ENCODE data around the gene TAS2R1.

TAS2R1 gene

DNA sequence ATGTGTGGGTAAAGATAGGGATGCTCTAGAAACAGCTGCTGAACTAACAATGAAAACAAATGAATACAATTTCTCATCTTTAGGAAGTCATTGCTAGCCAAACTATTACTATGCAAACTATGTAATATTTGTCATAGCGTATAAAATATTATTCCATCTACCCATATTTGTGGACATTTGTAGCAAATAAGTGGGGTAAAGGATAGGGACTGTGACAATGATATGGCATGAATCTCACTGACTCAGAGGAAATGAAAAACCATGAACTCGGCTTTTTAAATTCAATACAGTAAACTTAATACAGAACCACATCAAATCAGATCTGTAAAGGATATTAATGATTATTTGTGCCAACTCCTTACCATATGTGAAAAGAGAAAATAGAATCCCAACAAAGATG, 16.7 kb upstream of the TAS2R1 start:
- no peak overlapping the region for H3K4me3 ChIP-seq (ENCODE audit: low read depth, low read length)
- DNase-seq (ENCODE audit: low read depth, low spot score), result no peak
- TF ChIP-seq, protein P1, sequence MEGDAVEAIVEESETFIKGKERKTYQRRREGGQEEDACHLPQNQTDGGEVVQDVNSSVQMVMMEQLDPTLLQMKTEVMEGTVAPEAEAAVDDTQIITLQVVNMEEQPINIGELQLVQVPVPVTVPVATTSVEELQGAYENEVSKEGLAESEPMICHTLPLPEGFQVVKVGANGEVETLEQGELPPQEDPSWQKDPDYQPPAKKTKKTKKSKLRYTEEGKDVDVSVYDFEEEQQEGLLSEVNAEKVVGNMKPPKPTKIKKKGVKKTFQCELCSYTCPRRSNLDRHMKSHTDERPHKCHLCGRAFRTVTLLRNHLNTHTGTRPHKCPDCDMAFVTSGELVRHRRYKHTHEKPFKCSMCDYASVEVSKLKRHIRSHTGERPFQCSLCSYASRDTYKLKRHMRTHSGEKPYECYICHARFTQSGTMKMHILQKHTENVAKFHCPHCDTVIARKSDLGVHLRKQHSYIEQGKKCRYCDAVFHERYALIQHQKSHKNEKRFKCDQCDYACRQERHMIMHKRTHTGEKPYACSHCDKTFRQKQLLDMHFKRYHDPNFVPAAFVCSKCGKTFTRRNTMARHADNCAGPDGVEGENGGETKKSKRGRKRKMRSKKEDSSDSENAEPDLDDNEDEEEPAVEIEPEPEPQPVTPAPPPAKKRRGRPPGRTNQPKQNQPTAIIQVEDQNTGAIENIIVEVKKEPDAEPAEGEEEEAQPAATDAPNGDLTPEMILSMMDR (IDR thresholded peaks at IDR 0.05; ENCODE audit: insufficient read depth, low read length, missing control alignments), result no peak
- ChIA-PET POLR2A (no interaction called here), CTCF (no interaction called here)

DNA sequence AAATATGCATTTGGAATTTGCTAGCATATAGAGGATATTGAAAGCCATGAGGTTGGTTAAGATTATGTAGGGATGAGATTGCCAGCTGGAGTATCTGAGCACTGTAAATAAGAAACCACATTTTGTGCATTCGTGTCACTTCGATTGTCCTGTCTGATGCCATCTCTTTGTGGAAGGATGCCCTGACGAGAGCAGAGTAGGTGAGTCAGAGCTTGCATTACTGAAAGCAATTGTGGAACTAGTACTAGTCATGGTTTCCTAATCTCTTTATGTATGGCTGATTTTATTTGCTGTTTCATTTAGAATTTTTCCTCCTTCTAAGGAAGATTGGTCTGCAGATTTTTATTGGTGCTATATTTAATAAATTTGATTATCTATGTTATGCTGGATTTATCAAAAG, 14.5 kb upstream of the TAS2R1 start:
- ChIA-PET POLR2A (no interaction called here), CTCF (interaction anchor here (0.9 to 2.8 kb wide), 2 partner anchors 9 to 24 kb away, joined by 3 to 13 read pairs; no protein-coding TSS in a partner anchor)
- TF ChIP-seq, protein P1 (IDR thresholded peaks at IDR 0.05; ENCODE audit: insufficient read depth, low read length, missing control alignments), result no peak
- no peak overlapping the region for H3K4me3 ChIP-seq (ENCODE audit: low read depth, low read length)
- DNase-seq (ENCODE audit: low read depth, low spot score), result no peak

DNA sequence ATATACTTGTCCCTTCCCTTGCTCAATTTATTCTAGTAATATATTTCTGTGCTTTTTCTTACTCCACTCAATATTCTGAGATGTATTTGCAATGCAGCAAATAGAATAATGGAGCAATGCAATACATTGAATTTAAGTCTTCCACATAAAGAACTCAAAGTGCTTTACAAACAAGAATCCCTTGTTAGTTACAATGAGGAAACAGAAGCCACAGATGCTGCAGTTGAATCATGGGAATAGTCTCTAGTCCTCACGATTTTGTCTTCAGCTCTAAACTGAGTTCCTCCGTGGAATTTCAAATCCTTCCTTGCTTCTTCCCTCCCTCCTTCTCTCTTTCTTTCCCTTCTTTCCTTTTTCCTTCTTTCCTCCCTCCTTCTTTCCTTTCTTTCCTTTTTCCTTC, 12.5 kb upstream of the TAS2R1 start:
- ChIA-PET POLR2A (no interaction called here), CTCF (interaction anchor here (2.8 kb wide), 1 partner anchor 11 kb away, joined by 13 read pairs; no protein-coding TSS in a partner anchor)
- no peak overlapping the region for H3K4me3 ChIP-seq (ENCODE audit: low read depth, low read length)
- no peak for DNase-seq (ENCODE audit: low read depth, low spot score)
- TF ChIP-seq, protein P1 (IDR thresholded peaks at IDR 0.05; ENCODE audit: insufficient read depth, low read length, missing control alignments), result no peak

DNA sequence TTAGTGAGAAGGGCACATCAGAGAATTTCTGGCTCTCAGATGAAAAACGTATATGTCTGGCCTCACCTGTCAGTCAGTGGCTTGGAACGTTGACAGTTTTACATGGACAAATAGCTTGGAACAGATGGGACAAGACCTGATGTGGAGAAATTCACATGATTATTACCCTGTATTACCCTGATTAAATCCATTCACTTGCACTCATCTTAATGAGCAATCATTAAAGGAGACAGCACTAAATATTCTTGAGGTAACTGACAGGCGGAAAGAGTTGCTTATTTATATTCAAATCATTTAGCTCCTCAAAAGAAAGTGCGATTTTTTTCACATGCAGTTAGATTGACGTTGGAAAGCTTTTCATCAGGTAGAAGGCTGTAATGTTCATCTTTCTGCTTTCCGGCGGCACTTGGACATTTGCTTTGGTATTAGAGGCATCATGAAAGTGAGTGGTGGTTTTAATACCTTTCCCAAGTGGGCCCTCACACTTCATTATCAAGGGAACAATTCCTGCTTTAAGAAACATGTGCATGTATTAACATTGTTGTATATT, 11.7 kb upstream of the TAS2R1 start:
- CTCF ChIA-PET, result interaction anchor here (0.8 to 1.4 kb wide), 2 partner anchors 11 to 14 kb away, joined by 3 read pairs; no protein-coding TSS in a partner anchor
- no peak overlapping the region for H3K4me3 ChIP-seq (ENCODE audit: low read depth, low read length)
- TF ChIP-seq, protein P1 (IDR thresholded peaks at IDR 0.05; ENCODE audit: insufficient read depth, low read length, missing control alignments), result no peak
- POLR2A ChIA-PET, result no interaction called here
- no peak for DNase-seq (ENCODE audit: low read depth, low spot score)

DNA sequence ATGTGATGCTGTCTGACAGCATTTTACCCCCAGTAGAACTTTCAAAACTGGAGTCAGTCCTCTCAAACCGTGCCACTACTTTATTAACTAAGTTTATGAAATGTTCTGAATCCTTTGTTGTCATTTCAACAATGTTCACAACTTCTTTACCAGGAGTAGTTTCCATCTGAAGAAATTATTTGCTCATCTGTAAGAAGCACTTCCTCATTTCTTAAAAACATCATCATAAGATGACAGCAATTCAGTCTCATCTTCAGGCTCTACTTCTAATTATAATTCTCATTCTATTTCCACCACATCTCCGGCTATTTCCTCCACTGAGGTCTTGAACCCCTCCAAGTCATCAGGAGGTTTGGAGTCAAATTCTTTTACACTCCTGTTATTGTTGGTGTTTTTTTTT, 2.3 kb upstream of the TAS2R1 start:
- ChIA-PET CTCF (no interaction called here), POLR2A (no interaction called here)
- no peak for DNase-seq (ENCODE audit: low read depth, low spot score)
- no peak overlapping the region for H3K4me3 ChIP-seq (ENCODE audit: low read depth, low read length)
- TF ChIP-seq, protein P1 (IDR thresholded peaks at IDR 0.05; ENCODE audit: insufficient read depth, low read length, missing control alignments), result no peak

DNA sequence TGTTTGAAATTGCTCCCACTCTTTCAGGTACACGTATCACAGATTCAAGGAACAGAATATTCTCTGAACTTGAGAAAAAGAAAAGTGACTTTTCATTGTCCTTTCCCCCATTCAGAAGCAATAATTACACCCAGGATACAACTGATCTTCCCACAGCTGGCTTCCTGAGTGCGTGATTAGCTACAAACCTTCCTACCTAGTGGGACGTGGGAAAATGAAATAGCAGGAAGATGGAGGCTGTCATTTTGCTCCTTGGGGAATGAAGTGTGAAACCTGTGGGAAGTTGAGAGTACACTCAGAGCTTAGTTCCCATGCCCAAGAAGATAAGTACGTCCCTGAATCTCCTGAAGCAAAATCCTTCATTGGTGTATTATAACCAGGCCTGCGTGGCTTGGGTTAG, 2.6 kb downstream of the TAS2R1 start:
- ChIA-PET POLR2A (no interaction called here), CTCF (interaction anchor here (0.8 to 1.9 kb wide), 2 partner anchors 12 to 14 kb away, joined by 3 to 6 read pairs; no protein-coding TSS in a partner anchor)
- no peak for DNase-seq (ENCODE audit: low read depth, low spot score)
- TF ChIP-seq, protein P1 (IDR thresholded peaks at IDR 0.05; ENCODE audit: insufficient read depth, low read length, missing control alignments), result no peak
- no peak overlapping the region for H3K4me3 ChIP-seq (ENCODE audit: low read depth, low read length)
